Stimulated activated naive CD8-positive, alpha-beta T cell treated with anti-CD3 and anti-CD28 coated beads, Interleukin-15, Interleukin-2, amounts not matched to agents 100 ng/mL and 50 ng/mL, for 24 hours (primary cell): ENCODE data around the gene DNAJC18.
A peak's percentile ranks its signal among the peaks of the same experiment; 100 is the strongest.
"Not testable (repeated sequence)": the region's sequence is repeated elsewhere in the genome, so short reads cannot be mapped to it uniquely, and the experiment has no call there.

ENCODE experiments used
- H3K27ac Mint-ChIP-seq: one replicate; pipeline ENCODE4 v1.8.0; 2021; ENCODE audit warnings: mild to moderate bottlenecking, mixed read lengths
- H3K27me3 Mint-ChIP-seq: one replicate; pipeline ENCODE4 v1.8.0; 2021; ENCODE audit warnings: mixed read lengths
- H3K36me3 Mint-ChIP-seq: one replicate; pipeline ENCODE4 v1.8.0; 2021; ENCODE audit warnings: low read depth, mixed read lengths
- H3K4me1 Mint-ChIP-seq: one replicate; pipeline ENCODE4 v1.8.0; 2021; ENCODE audit warnings: low read depth, mixed read lengths
- H3K4me3 Mint-ChIP-seq: one replicate; pipeline ENCODE4 v1.8.0; 2021; ENCODE audit warnings: mild to moderate bottlenecking, mixed read lengths
- H3K9me3 Mint-ChIP-seq: one replicate; pipeline ENCODE4 v1.8.0; 2021; ENCODE audit warnings: mixed read lengths

DNAJC18 gene

GRCh38 chr5:139439013-139439903 is at the start of gene DNAJC18:
Gene DNAJC18 (minus strand): TSS chr5:139439525. CDS start chr5:139439445, 80 bp downstream.
- H3K9me3 Mint-ChIP-seq: no peaks in the 10 kb centered on the region
- peaks cover 55% of the 10 kb centered on the region for H3K4me1 Mint-ChIP-seq
- peaks cover 21% of the 10 kb centered on the region for H3K36me3 Mint-ChIP-seq
- peak within 1 kb of the TSS; percentile 99 for H3K27ac Mint-ChIP-seq
- H3K27me3 Mint-ChIP-seq: no peaks in the 10 kb centered on the region
- H3K4me3 Mint-ChIP-seq: peak within 1 kb of the TSS; percentile 99

DNA sequence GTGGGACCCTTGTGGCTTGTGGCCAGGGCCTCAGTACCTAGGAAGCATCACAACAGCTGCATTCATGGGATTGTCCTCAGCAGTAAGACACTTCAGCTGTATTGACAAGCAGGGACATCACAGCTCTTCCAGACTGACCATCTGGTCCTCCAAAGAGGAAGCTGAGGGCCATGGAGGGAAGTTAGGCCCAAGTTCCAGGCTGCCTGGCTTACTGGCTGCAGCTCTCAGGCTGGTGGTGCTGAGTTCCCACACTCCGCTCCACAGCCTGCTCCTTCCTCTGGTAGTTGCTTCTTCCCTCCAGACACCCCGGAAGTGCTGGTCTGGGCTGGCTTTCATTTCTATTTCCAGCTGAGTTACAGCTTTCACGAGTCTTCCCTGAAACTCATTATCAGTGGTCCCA is 48.9 kb upstream of the DNAJC18 start:
- peak overlapping the region; percentile 76 for H3K27ac Mint-ChIP-seq
- no peak overlapping the region for H3K4me3 Mint-ChIP-seq
- no peaks in the 10 kb centered on the region for H3K36me3 Mint-ChIP-seq
- H3K9me3 Mint-ChIP-seq: no peaks in the 10 kb centered on the region
- H3K27me3 Mint-ChIP-seq: no peaks in the 10 kb centered on the region
- H3K4me1 Mint-ChIP-seq: peaks cover 16% of the 10 kb centered on the region

DNA sequence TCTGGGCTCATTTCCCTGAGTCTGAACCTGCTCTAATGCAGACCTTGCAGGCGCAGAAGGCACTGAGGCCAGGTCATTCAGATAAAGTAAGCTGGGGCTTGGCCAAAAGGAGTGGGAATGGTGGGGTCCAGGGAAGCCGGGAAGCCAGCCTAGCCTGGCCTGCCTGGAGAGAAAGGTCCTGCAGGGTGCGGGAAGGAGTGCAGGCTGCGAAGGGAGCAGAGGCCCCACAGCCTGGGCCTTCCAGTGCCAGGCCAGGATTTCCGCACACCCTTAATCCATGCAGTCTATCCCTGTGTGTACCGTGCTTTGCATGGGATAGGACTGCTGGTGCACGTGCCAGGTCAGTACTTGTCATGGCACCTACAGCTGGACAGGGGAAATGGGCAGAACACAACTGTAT is 46.9 kb upstream of the DNAJC18 start:
- Mint-ChIP-seq H3K4me3 (no peak overlapping the region), H3K4me1 (peaks cover 25% of the 10 kb centered on the region), H3K27ac (no peak overlapping the region), H3K27me3 (no peaks in the 10 kb centered on the region), H3K9me3 (no peaks in the 10 kb centered on the region), H3K36me3 (no peaks in the 10 kb centered on the region)

- not testable (repeated sequence) for H3K27me3 Mint-ChIP-seq
- Mint-ChIP-seq H3K4me3 (peak overlapping the region; percentile 89), H3K27ac (peak overlapping the region; percentile 95)
These were observed 43.5 kb upstream of the DNAJC18 start for GRCh38 chr5:139482890-139483208.

GRCh38 chr5:139482050-139482889 is 42.9 kb upstream of the DNAJC18 start, which contains the start of gene STING1:
Gene STING1 (minus strand): TSS chr5:139482758. CDS start chr5:139481704, 1,054 bp downstream.
- Mint-ChIP-seq H3K27ac (peak within 1 kb of the TSS; percentile 95), H3K9me3 (no peaks in the 10 kb centered on the region), H3K4me1 (peaks cover 38% of the 10 kb centered on the region), H3K4me3 (peak within 1 kb of the TSS; percentile 89), H3K27me3 (no peaks in the 10 kb centered on the region), H3K36me3 (peaks cover 16% of the 10 kb centered on the region)

More at GRCh38 chr5:139482890-139483208, 43.5 kb upstream of the DNAJC18 start:
- Mint-ChIP-seq H3K4me1 (peaks cover 38% of the 10 kb centered on the region), H3K36me3 (peaks cover 16% of the 10 kb centered on the region)
- H3K9me3 Mint-ChIP-seq: not testable (repeated sequence)

DNA sequence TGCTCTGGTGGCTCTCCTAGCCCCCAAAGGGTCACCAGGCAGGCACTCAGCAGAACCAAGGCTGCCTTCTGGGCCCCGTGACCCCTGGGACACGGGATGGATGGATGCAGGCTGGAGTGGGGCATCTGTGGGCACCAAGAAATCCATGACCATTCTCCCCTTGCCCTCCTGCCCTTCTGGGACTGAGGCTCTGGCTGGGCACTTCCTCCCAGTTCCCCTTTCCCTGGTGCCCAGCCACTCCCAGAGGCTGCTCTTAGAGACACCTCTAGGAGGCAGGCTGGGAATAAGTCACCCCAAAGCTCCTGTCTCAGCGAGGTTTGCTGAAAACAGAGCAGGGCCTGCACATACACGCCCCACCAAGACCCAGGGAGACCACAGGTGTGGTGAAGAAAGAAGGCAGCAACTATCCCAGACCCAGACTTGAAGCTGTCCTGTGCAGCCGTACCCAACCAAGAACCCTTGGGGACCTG is 42.3 kb upstream of the DNAJC18 start:
- H3K27ac Mint-ChIP-seq: peak overlapping the region; percentile 95
- peaks cover 16% of the 10 kb centered on the region for H3K36me3 Mint-ChIP-seq
- no peaks in the 10 kb centered on the region for H3K9me3 Mint-ChIP-seq
- no peaks in the 10 kb centered on the region for H3K27me3 Mint-ChIP-seq
- peaks cover 38% of the 10 kb centered on the region for H3K4me1 Mint-ChIP-seq
- peak overlapping the region; percentile 89 for H3K4me3 Mint-ChIP-seq

GRCh38 chr5:139481122-139481533 is 41.8 kb upstream of the DNAJC18 start:
- peaks cover 39% of the 10 kb centered on the region for H3K4me1 Mint-ChIP-seq
- no peaks in the 10 kb centered on the region for H3K27me3 Mint-ChIP-seq
- H3K9me3 Mint-ChIP-seq: no peaks in the 10 kb centered on the region
- H3K4me3 Mint-ChIP-seq: peak overlapping the region; percentile 89
- peak overlapping the region; percentile 79 for H3K27ac Mint-ChIP-seq
- H3K36me3 Mint-ChIP-seq: peaks cover 18% of the 10 kb centered on the region

GRCh38 chr5:139479729-139480128 is 40.4 kb upstream of the DNAJC18 start:
- Mint-ChIP-seq H3K36me3 (peaks cover 30% of the 10 kb centered on the region), H3K4me1 (peaks cover 53% of the 10 kb centered on the region)
- not testable (repeated sequence) for H3K27me3 Mint-ChIP-seq, H3K4me3 Mint-ChIP-seq, H3K9me3 Mint-ChIP-seq, H3K27ac Mint-ChIP-seq

DNA sequence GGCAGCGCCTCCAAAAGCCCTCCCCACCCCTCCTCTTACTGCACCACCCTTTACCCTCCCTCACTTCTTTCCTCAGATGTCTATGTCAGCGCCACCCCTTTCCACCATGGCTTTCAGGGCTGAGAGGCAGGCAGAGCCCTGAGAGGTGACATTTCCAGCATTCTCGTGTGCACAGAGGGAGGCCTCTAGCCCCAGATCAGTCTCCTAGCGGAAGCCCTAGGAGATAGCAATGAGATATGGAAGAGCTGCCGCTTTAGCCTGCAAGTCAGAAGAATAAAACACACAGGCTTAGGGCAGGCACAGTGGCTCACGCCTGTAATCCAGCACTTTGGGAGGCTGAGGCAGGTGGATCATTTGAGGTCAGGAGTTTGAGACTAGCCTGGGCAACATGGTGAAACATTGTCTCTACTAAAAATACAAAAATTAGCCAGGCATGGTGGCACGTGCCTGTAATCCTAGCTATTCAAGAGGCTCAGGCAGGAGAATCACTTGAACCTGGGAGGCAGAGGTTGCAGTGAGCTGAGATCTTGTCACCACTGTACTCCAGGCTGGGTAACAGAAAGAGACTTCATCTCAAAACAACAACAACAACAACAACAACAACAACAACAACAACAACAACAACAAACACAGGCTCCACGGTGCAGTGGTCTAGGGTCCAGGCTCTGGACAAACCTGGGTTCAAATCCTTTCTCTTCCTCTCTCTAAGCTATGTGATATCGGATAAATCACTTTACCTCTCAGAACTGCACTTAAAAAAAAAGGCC is 39.5 kb upstream of the DNAJC18 start:
- not testable (repeated sequence) for H3K27ac Mint-ChIP-seq, H3K9me3 Mint-ChIP-seq
- H3K4me1 Mint-ChIP-seq: peaks cover 61% of the 10 kb centered on the region

GRCh38 chr5:139475865-139476617 is 36.7 kb upstream of the DNAJC18 start:
- H3K9me3 Mint-ChIP-seq: no peaks in the 10 kb centered on the region
- H3K36me3 Mint-ChIP-seq: peaks cover 30% of the 10 kb centered on the region
- H3K27ac Mint-ChIP-seq: no peak overlapping the region
- H3K4me3 Mint-ChIP-seq: no peak overlapping the region
- H3K4me1 Mint-ChIP-seq: peaks cover 66% of the 10 kb centered on the region
- no peaks in the 10 kb centered on the region for H3K27me3 Mint-ChIP-seq

More for the DNA sequence above, 39.5 kb upstream of the DNAJC18 start:
- peaks cover 30% of the 10 kb centered on the region for H3K36me3 Mint-ChIP-seq
- H3K27me3 Mint-ChIP-seq: not testable (repeated sequence)
- peak overlapping the region; percentile 13 for H3K4me3 Mint-ChIP-seq

GRCh38 chr5:139474890-139475791 is 35.8 kb upstream of the DNAJC18 start:
- Mint-ChIP-seq H3K36me3 (peaks cover 25% of the 10 kb centered on the region), H3K9me3 (no peaks in the 10 kb centered on the region), H3K4me3 (no peak overlapping the region), H3K27ac (peak overlapping the region; percentile 43), H3K4me1 (peaks cover 67% of the 10 kb centered on the region), H3K27me3 (no peaks in the 10 kb centered on the region)

GRCh38 chr5:139473565-139473964 is 34.2 kb upstream of the DNAJC18 start:
- Mint-ChIP-seq H3K36me3 (peaks cover 18% of the 10 kb centered on the region), H3K4me1 (peaks cover 71% of the 10 kb centered on the region), H3K27me3 (no peaks in the 10 kb centered on the region), H3K27ac (peak overlapping the region; percentile 26), H3K4me3 (no peak overlapping the region), H3K9me3 (no peaks in the 10 kb centered on the region)

- H3K27me3 Mint-ChIP-seq: no peaks in the 10 kb centered on the region
These were observed 33.8 kb upstream of the DNAJC18 start for GRCh38 chr5:139473105-139473504.

More at GRCh38 chr5:139473105-139473504, 33.8 kb upstream of the DNAJC18 start:
- Mint-ChIP-seq H3K36me3 (peaks cover 15% of the 10 kb centered on the region), H3K9me3 (no peaks in the 10 kb centered on the region), H3K4me1 (peaks cover 73% of the 10 kb centered on the region), H3K27ac (no peak overlapping the region), H3K4me3 (no peak overlapping the region)
